Nephron (organoid): ENCODE measurements around the gene NCAPH2.

Source experiments
- H3K27ac Mint-ChIP-seq, 3 experiments: 2 replicates each; pipeline ENCODE4 v1.8.0; 2020; ENCODE audit warnings: mixed read lengths in 3 of 3, mild to moderate bottlenecking in 2 of 3, moderate library complexity in 1 of 3
- H3K27me3 Mint-ChIP-seq: 2 replicates; pipeline ENCODE4 v1.8.0; 2021; ENCODE audit warnings: low read depth, mild to moderate bottlenecking, moderate library complexity, mixed read lengths
- H3K36me3 Mint-ChIP-seq: 2 replicates; pipeline ENCODE4 v1.8.0; 2020; ENCODE audit warnings: low read depth, mixed read lengths
- H3K4me1 Mint-ChIP-seq: 2 replicates; pipeline ENCODE4 v1.8.0; 2020; ENCODE audit warnings: mixed read lengths
- H3K4me3 Mint-ChIP-seq, 3 experiments: 2 replicates each; pipeline ENCODE4 v1.8.0; 2020; ENCODE audit warnings: mild to moderate bottlenecking in 3 of 3, mixed read lengths in 3 of 3, moderate library complexity in 2 of 3
- H3K9me3 Mint-ChIP-seq: 2 replicates; pipeline ENCODE4 v1.8.0; 2020; ENCODE audit warnings: mixed read lengths
- TF ChIP-seq, protein P1 (sequence below), 3 experiments: fragments of 200-600 bp; sonication (generic); IDR thresholded peaks; one replicate each; pipeline ENCODE4 v1.5.0; 2021; ENCODE audit warnings: antibody characterized with exemption in 3 of 3; ENCODE audit not compliant: unreplicated experiment in 3 of 3

Gene NCAPH2

GRCh38 chr22:50490531-50491308 lies 17.3 kb upstream of the NCAPH2 start:
- no peaks in the 10 kb centered on the region for H3K9me3 Mint-ChIP-seq
- H3K4me1 Mint-ChIP-seq, result no peaks in the 10 kb centered on the region
- TF ChIP-seq, protein P1, sequence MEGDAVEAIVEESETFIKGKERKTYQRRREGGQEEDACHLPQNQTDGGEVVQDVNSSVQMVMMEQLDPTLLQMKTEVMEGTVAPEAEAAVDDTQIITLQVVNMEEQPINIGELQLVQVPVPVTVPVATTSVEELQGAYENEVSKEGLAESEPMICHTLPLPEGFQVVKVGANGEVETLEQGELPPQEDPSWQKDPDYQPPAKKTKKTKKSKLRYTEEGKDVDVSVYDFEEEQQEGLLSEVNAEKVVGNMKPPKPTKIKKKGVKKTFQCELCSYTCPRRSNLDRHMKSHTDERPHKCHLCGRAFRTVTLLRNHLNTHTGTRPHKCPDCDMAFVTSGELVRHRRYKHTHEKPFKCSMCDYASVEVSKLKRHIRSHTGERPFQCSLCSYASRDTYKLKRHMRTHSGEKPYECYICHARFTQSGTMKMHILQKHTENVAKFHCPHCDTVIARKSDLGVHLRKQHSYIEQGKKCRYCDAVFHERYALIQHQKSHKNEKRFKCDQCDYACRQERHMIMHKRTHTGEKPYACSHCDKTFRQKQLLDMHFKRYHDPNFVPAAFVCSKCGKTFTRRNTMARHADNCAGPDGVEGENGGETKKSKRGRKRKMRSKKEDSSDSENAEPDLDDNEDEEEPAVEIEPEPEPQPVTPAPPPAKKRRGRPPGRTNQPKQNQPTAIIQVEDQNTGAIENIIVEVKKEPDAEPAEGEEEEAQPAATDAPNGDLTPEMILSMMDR (IDR thresholded peaks at IDR 0.05; ENCODE audit: unreplicated experiment in 3 of 3), result no peak
- no peak overlapping the region for H3K4me3 Mint-ChIP-seq
- no peaks in the 10 kb centered on the region for H3K36me3 Mint-ChIP-seq
- peaks cover 3% of the 10 kb centered on the region for H3K27me3 Mint-ChIP-seq
- H3K27ac Mint-ChIP-seq, result no peak overlapping the region

DNA sequence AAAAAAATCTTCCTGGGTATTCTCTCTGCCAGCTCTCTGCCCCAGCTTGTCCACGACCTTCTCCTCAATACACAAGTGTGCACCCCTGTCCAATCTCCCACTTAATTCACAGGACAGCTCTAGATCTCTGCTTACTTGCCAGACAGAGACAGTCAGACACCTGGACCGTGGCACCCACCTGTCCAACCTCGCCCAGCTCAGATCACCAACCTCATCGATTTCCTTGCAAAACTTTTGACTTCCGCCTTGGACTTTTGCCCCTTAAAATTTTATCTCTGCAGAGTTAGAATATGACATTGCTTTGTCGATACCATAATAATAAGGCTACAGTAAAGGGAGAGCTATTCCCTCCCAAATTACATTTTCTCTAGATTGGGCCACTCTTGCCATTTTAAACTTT lies 10.9 kb upstream of the NCAPH2 start:
- Mint-ChIP-seq H3K27me3 (peaks cover 9% of the 10 kb centered on the region), H3K9me3 (no peaks in the 10 kb centered on the region), H3K36me3 (no peaks in the 10 kb centered on the region), H3K4me1 (no peaks in the 10 kb centered on the region), H3K4me3 (no peak overlapping the region), H3K27ac (no peak overlapping the region)
- TF ChIP-seq, protein P1 (IDR thresholded peaks at IDR 0.05; ENCODE audit: unreplicated experiment in 3 of 3), result no peak

DNA sequence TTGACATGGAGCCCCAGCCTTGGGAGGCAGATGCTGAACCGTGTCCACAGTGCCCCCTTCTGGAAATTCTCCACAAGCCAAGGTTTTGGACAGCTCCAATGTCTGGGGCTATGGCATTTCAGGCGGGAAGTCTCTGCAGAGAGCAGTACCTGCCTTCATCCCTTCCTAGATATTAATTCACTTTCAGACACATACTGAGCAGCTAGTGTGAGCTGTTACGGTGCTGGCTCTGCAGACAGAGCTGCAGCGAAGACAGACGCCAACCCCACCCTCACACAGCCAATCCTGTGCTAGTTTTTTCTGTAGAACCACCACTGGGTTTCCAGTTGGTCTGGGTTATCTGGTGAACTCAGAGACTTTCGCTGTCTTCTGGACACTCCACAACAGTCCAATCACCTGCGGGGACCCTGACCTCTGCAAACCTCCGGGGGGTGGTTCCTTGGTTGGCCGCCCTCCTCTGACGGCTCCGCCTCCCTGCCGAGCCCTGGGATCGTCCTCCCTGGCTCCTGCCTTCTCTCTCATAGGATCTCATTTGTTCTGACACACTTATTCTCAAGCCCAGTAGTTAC lies 9.6 kb upstream of the NCAPH2 start:
- Mint-ChIP-seq H3K4me3 (peak overlapping the region in 1 of 3 experiments; percentile 16), H3K27me3 (peaks cover 9% of the 10 kb centered on the region), H3K9me3 (no peaks in the 10 kb centered on the region), H3K4me1 (no peaks in the 10 kb centered on the region), H3K27ac (peak overlapping the region in 1 of 3 experiments; percentile 19), H3K36me3 (no peaks in the 10 kb centered on the region)
- TF ChIP-seq, protein P1 (IDR thresholded peaks at IDR 0.05; ENCODE audit: unreplicated experiment in 3 of 3), result peak; percentile 45 to 65 (median 53)

DNA sequence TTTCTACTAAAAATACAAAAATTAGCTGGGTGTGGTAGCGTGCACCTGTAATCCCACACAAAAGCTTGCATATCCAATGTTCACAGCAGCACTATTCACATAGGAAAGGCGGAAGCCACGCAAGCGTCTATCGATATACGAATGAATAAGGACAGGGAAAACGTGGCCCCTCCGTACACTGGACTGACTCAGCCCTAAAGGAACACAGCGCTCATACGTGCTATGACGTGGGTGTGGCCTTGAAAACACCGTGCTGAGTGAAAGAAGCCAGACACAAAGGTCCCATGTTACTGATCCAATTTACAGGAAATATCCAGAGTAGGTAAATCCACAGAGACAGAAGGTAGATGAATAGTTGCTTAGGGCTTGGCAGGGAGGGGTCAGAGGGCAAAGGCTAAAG lies 7.6 kb upstream of the NCAPH2 start:
- peaks cover 6% of the 10 kb centered on the region for H3K27me3 Mint-ChIP-seq
- H3K27ac Mint-ChIP-seq, result no peak overlapping the region
- H3K36me3 Mint-ChIP-seq, result no peaks in the 10 kb centered on the region
- no peaks in the 10 kb centered on the region for H3K9me3 Mint-ChIP-seq
- H3K4me1 Mint-ChIP-seq, result no peaks in the 10 kb centered on the region
- H3K4me3 Mint-ChIP-seq, result peak overlapping the region in 1 of 3 experiments; percentile 65
- TF ChIP-seq, protein P1 (IDR thresholded peaks at IDR 0.05; ENCODE audit: unreplicated experiment in 3 of 3), result no peak

GRCh38 chr22:50502096-50502495 lies 5.9 kb upstream of the NCAPH2 start:
- H3K4me3 Mint-ChIP-seq, result peak overlapping the region in 2 of 3 experiments; percentile 38 to 66
- H3K4me1 Mint-ChIP-seq, result no peaks in the 10 kb centered on the region
- no peaks in the 10 kb centered on the region for H3K36me3 Mint-ChIP-seq
- peaks cover 6% of the 10 kb centered on the region for H3K27me3 Mint-ChIP-seq
- no peak overlapping the region for H3K27ac Mint-ChIP-seq
- H3K9me3 Mint-ChIP-seq, result no peaks in the 10 kb centered on the region
- TF ChIP-seq, protein P1 (IDR thresholded peaks at IDR 0.05; ENCODE audit: unreplicated experiment in 3 of 3), result no peak
